K562 (cell line): ENCODE measurements around the gene SCN5A. TPM values are rescaled to one million over a fixed set of nuclear protein-coding genes. Genes with fewer than 3 reads are reported as not detected.

ENCODE experiments used
- ATAC-seq: fragments of 200-7000 bp; cut with Tn5 transposase; 3 replicates; pipeline ENCODE4 v1.9.1; 2020; ENCODE audit warnings: moderate library complexity
- BruUV-seq: library from RNA; stranded (reverse); fragments of 400-500 nt; replicated peaks from 2 replicates; lab custom pipeline; 2021; lab: Mats Ljungman, UMichigan
- CTCF ChIA-PET: fragments of 300-600 bp; formaldehyde crosslinking; extraction: SDS; loops from one replicate; lab custom pipeline; 2021; ENCODE audit warnings: low intra/inter-chr PET ratio; lab: Yijun Ruan, JAX
- POLR2A ChIA-PET: fragments of 300-600, 350-650 bp; sonication (Branson Sonifier 250); formaldehyde crosslinking; extraction: SDS; loops from one replicate; lab custom pipeline; 2021; ENCODE audit warnings: antibody characterized with exemption, inconsistent platforms; lab: Yijun Ruan, JAX
- DNase-seq, 4 experiments: peaks; one replicate each; pipeline versions ENCODE4 v3.0.0 to v3.0.0-alpha.2; 2011 to 2018; ENCODE audit warnings: low spot score in 3 of 4, mixed read lengths in 3 of 4; ENCODE audit errors: extremely low read depth in 1 of 4
- FAIRE-seq: peaks from 2 replicates; lab custom pipeline; 2011; peaks lifted over from hg19 to GRCh38; lab: Jason Lieb, UNC
- H2AFZ ChIP-seq: 2 replicates; pipeline ENCODE4 v1.6.0; 2011; ENCODE audit warnings: low read depth, low read length, control low read depth, inconsistent platforms
- H3K27ac ChIP-seq: fragments of 200-600 bp; 3 replicates; pipeline ENCODE4 v1.8.0; 2011; ENCODE audit warnings: low read depth, mild to moderate bottlenecking, control low read depth, inconsistent platforms, low read length, moderate library complexity, mixed read lengths; ENCODE audit errors: extremely low read depth
- H3K27me3 ChIP-seq, 2 experiments: fragments of 300-600 bp in 1 of 2; 2 replicates in 1 of 2; 3 replicates in 1 of 2; pipeline versions ENCODE4 v1.6.0 to v1.8.0; 2011; ENCODE audit warnings: inconsistent platforms in 2 of 2, low read length in 2 of 2, mild to moderate bottlenecking in 1 of 2, mixed read lengths in 1 of 2, moderate library complexity in 1 of 2; ENCODE audit not compliant: control insufficient read depth in 2 of 2, insufficient read depth in 2 of 2
- H3K36me3 ChIP-seq: fragments of 300-600 bp; 3 replicates; pipeline ENCODE4 v1.8.0; 2011; ENCODE audit warnings: mild to moderate bottlenecking, low read length, inconsistent platforms; ENCODE audit not compliant: control insufficient read depth, insufficient read depth
- H3K4me1 ChIP-seq, 2 experiments: fragments of 200-600 bp in 1 of 2; replicated peaks in 1 of 2; 2 replicates in 1 of 2; 3 replicates in 1 of 2; pipeline versions ENCODE4 v1.5.1 to v1.8.0; 2011; ENCODE audit warnings: inconsistent platforms in 2 of 2, low read length in 2 of 2, mild to moderate bottlenecking in 1 of 2, mixed read lengths in 1 of 2, moderate library complexity in 1 of 2; ENCODE audit not compliant: control insufficient read depth in 2 of 2, insufficient read depth in 2 of 2
- H3K4me2 ChIP-seq: 2 replicates; pipeline ENCODE4 v1.6.1; 2011; ENCODE audit warnings: low read length, control low read depth, inconsistent platforms, mixed read lengths; ENCODE audit not compliant: insufficient read depth
- H3K4me3 ChIP-seq: fragments of 200-600 bp; sonication (generic), shearing (Covaris generic); 2 replicates; pipeline ENCODE4 v1.5.1; 2016; ENCODE audit warnings: control low read depth, inconsistent platforms
- H3K79me2 ChIP-seq: fragments of 200-600 bp; 3 replicates; pipeline ENCODE4 v1.8.0; 2011; ENCODE audit warnings: low read length, inconsistent platforms; ENCODE audit not compliant: control insufficient read depth, insufficient read depth
- H3K9ac ChIP-seq, 2 experiments: 2 replicates each; pipeline versions ENCODE4 v1.6.0 to v1.6.1; 2011; ENCODE audit warnings: low read depth in 2 of 2, low read length in 2 of 2, control low read depth in 1 of 2, inconsistent platforms in 1 of 2, mild to moderate bottlenecking in 1 of 2, mixed read lengths in 1 of 2; ENCODE audit not compliant: insufficient read depth in 1 of 2
- H3K9me1 ChIP-seq: one replicate; pipeline ENCODE4 v1.6.0; 2011; ENCODE audit warnings: inconsistent platforms, mild to moderate bottlenecking, low read length, moderate library complexity; ENCODE audit not compliant: control insufficient read depth, insufficient read depth
- H3K9me3 ChIP-seq: replicated peaks from 2 replicates; pipeline ENCODE4 v1.5.1; 2011; ENCODE audit warnings: low read depth, low read length, inconsistent platforms; ENCODE audit not compliant: control insufficient read depth, insufficient read depth
- H4K20me1 ChIP-seq: replicated peaks from 2 replicates; pipeline ENCODE4 v1.6.1; 2011; ENCODE audit warnings: low read length, inconsistent platforms, mixed read lengths; ENCODE audit not compliant: control insufficient read depth, insufficient read depth
- ADNP ChIP-seq: fragments of 200-800 bp; sonication (Bioruptor generic); IDR thresholded peaks from 2 replicates; pipeline ENCODE4 v1.6.1; 2016; ENCODE audit warnings: missing genetic modification characterization, missing compliant biosample characterization
- BRD9 ChIP-seq: fragments of 450-650 bp; IDR thresholded peaks from 2 replicates; pipeline ENCODE4 v1.6.1; 2018; ENCODE audit warnings: low read depth; ENCODE audit not compliant: partially characterized antibody
- EP300 ChIP-seq: IDR thresholded peaks from 2 replicates; pipeline ENCODE4 v1.6.1; 2012; ENCODE audit warnings: low read length, improper control_type of control experiment
- HSF4 ChIP-seq: fragments of 250-450 bp; sonication (Bioruptor Pico); IDR thresholded peaks from 2 replicates; pipeline ENCODE4 v2.1.2; 2022; ENCODE audit warnings: mild to moderate bottlenecking, moderate library complexity, borderline replicate concordance
- KAT7 ChIP-seq: sonication (generic); formaldehyde crosslinking; IDR thresholded peaks from 2 replicates; pipeline ENCODE4 v1.8.0; 2022; ENCODE audit warnings: missing genetic modification reagents, mild to moderate bottlenecking, borderline replicate concordance
- KHSRP ChIP-seq: fragments of 450-650 bp; IDR thresholded peaks from 2 replicates; pipeline ENCODE4 v1.6.1; 2017
- LARP7 ChIP-seq: fragments of 450-650 bp; IDR thresholded peaks from 2 replicates; pipeline ENCODE4 v1.6.1; 2016
- SRSF9 ChIP-seq: fragments of 200-400 bp; formaldehyde crosslinking; IDR thresholded peaks from 2 replicates; pipeline ENCODE4 v1.6.1; 2017; ENCODE audit warnings: low read depth, low read length, borderline replicate concordance
- SUPT5H ChIP-seq: fragments of 450-650 bp; IDR thresholded peaks from 2 replicates; pipeline ENCODE4 v1.6.1; 2016
- TRIM28 ChIP-seq: fragments of 450-650 bp; IDR thresholded peaks from 2 replicates; pipeline ENCODE4 v1.6.1; 2017
- YY1 ChIP-seq, 3 experiments: IDR thresholded peaks; 2 replicates each; pipeline ENCODE4 v1.6.1; 2011; ENCODE audit warnings: low read length in 2 of 3, mild to moderate bottlenecking in 2 of 3, moderate library complexity in 2 of 3, borderline replicate concordance in 1 of 3, control low read depth in 1 of 3, low read depth in 1 of 3; ENCODE audit not compliant: insufficient read depth in 3 of 3, insufficient replicate concordance in 2 of 3, control insufficient read depth in 1 of 3, insufficient read length in 1 of 3; ENCODE audit errors: extremely low read depth in 1 of 3
- ZNF146 ChIP-seq: IDR thresholded peaks from one replicate; pipeline ENCODE4 v1.6.1; 2018; ENCODE audit warnings: missing compliant biosample characterization; ENCODE audit not compliant: unreplicated experiment
- WGBS: fragments of 100-300 bp; shearing (Covaris generic); methylation state at CpG from one replicate; pipeline ENCODE4 v1.1.6; 2016; ENCODE audit warnings: low coverage, mixed read lengths; ENCODE audit not compliant: insufficient coverage; ENCODE audit errors: missing lambda C conversion rate; 5-methylcytosine and 5-hydroxymethylcytosine counted together
- in situ Hi-C: fragments of 300-500 bp; cut with MboI; formaldehyde crosslinking; loops from 4 replicates; pipeline ENCODE4 v1.15.0; 2018; ENCODE audit warnings: inconsistent platforms, mixed read lengths
- intact Hi-C: fragments of 100-400 bp; cut with micrococcal nuclease; formaldehyde crosslinking; loops from 2 replicates; pipeline ENCODE4 v1.14.2; 2022
- polyA plus RNA-seq, 8 experiments: library from polyadenylated mRNA; depleted of rRNA in 4 of 8; stranded (reverse) in 5 of 8; unstranded in 3 of 8; fragments of >200 nt; fragmentation: Nextera tagmentation in 2 of 8; fragmentation: Illumina TruSeq in 1 of 8; extraction: Ambion mirVana in 2 of 8; extraction: Trizol in 1 of 8; gene quantifications; 2 replicates each; pipeline versions ENCODE4 v1.2.1 to v1.2.3, GENCODE V29; 2011 to 2014; ENCODE audit warnings: inconsistent platforms in 1 of 8, missing spikeins in 1 of 8
- total RNA-seq, 7 experiments: library from RNA; depleted of rRNA in 6 of 7; stranded (reverse); fragments of >200 nt in 6 of 7; fragmentation: Illumina TruSeq in 2 of 7; extraction: Trizol in 2 of 7; gene quantifications; 2 replicates each; pipeline versions ENCODE4 v1.2.1 to v1.2.3, GENCODE V29; 2011 to 2021; ENCODE audit warnings: low replicate concordance in 1 of 7
- TF ChIP-seq, protein P1 (sequence below): fragments of 450-650 bp; IDR thresholded peaks from one replicate; pipeline ENCODE4 v1.6.1; 2018; ENCODE audit warnings: mild to moderate bottlenecking, moderate library complexity; ENCODE audit not compliant: partially characterized antibody

Gene SCN5A
- total and polyA plus RNA-seq, 9 of the 15 experiments (the other 6 are each of a cell fraction or from before 2014, with no cell fraction given): 0.07 to 1.4 (median 0.21) TPM; not detected in 2

DNA sequence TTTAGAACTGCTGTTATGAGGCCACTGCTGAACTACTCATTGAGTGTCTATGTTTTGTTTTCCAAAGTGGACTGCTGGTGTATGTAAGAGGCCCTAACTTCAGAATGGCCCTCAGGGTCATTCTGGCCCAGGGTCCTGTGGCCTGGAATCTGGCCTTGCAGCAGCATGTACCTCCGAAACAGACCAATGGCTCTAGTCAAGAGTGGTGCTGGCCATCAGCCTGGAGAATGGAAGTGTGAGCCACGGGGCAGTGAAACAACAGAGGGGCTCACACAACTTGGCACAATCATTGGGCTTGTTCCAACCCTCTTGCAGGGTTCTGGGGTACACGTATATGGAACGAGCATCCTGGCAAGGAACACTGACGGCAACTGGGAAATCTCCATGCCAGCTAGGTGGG, 40.5 kb downstream of the SCN5A start:
- no peak for FAIRE-seq
- DNase-seq: no peak
- no peak overlapping the region for H2AFZ ChIP-seq
- H4K20me1 ChIP-seq: no peaks in the 10 kb centered on the region; the same call in none of the 2 replicates
- H3K4me1 ChIP-seq: no peaks in the 10 kb centered on the region
- ChIA-PET POLR2A (no interaction called here), CTCF (no interaction called here)
- H3K4me3 ChIP-seq: no peak overlapping the region
- no peaks in the 10 kb centered on the region for H3K79me2 ChIP-seq
- H3K27me3 ChIP-seq: peaks cover 36 to 98% of the 10 kb centered on the region in 2 experiments
- BruUV-seq: no TSS peak
- H3K4me2 ChIP-seq: no peak overlapping the region
- H3K27ac ChIP-seq: no peak overlapping the region
- H3K36me3 ChIP-seq: no peaks in the 10 kb centered on the region
- WGBS: 1% methylated on average over 5 of the region's 5 CpGs
- H3K9ac ChIP-seq: no peak overlapping the region
- no peaks in the 10 kb centered on the region for H3K9me3 ChIP-seq
- TF ChIP-seq KHSRP (no peak), BRD9 (no peak), LARP7 (no peak), HSF4 (no peak)
- peaks cover 4% of the 10 kb centered on the region for H3K9me1 ChIP-seq
- in situ Hi-C loops (no loop called here), intact Hi-C loops (no loop called here)
- ATAC-seq: no peak

DNA sequence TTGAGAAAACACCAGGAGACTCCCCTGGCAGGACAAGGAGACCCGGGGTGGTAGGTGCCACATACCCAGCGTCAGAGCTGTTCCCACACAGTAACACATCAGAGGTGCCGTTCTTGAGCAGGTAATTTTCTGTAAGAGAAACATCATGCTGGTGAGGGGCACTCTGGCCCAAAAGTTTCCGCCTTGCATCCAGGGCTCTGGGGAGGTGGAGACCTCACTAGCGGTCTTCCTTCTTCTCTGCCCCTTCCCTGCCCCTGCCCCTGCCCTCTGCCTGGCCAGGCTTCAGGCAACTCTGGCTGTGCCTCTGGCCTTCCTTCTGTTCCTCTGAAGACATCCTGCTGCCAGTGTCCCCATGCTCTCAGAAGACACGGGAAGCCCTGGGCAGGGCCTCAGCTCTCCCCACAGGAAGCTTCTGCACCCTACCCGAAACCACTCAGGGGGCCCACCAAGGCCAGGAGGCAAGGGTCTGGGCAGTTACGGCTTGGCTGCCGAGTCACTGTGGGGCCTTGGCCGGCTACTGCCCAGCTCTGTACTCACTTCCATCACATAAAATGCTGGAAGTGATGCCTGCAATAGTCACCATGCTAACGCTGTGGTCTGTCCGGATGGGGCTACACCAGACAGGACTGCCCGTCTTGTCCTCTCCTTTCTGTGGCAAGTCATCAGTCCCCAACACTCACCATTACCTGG, 41.3 kb downstream of the SCN5A start:
- H3K79me2 ChIP-seq: no peaks in the 10 kb centered on the region
- no peak overlapping the region for H3K27ac ChIP-seq
- no peak for ATAC-seq
- no peaks in the 10 kb centered on the region for H3K9me3 ChIP-seq
- H3K4me2 ChIP-seq: no peak overlapping the region
- H3K27me3 ChIP-seq: peaks cover 31 to 98% of the 10 kb centered on the region in 2 experiments
- in situ Hi-C loops: no loop called here
- TF ChIP-seq KHSRP (no peak), SUPT5H (no peak), KAT7 (CRISPR knock-in tag) (no peak), ADNP (tag) (no peak), ZNF146 (CRISPR knock-in tag) (no peak), YY1 (IDR thresholded peaks at IDR 0.05; ENCODE audit: borderline replicate concordance in 1 of 3, control insufficient read depth in 1 of 3, extremely low read depth in 1 of 3, insufficient read depth in 3 of 3, insufficient read length in 1 of 3, insufficient replicate concordance in 2 of 3, low read depth in 1 of 3, low read length in 2 of 3) (no peak), TRIM28 (no peak), SRSF9 (no peak), EP300 (no peak)
- TF ChIP-seq, protein P1, sequence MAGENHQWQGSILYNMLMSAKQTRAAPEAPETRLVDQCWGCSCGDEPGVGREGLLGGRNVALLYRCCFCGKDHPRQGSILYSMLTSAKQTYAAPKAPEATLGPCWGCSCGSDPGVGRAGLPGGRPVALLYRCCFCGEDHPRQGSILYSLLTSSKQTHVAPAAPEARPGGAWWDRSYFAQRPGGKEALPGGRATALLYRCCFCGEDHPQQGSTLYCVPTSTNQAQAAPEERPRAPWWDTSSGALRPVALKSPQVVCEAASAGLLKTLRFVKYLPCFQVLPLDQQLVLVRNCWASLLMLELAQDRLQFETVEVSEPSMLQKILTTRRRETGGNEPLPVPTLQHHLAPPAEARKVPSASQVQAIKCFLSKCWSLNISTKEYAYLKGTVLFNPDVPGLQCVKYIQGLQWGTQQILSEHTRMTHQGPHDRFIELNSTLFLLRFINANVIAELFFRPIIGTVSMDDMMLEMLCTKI: no peak
- TF ChIP-seq, all 486 proteins: peak for 0
- no peak overlapping the region for H3K9ac ChIP-seq
- POLR2A ChIA-PET: interaction anchor here (0.7 kb wide), 1 partner anchor 8 kb away, joined by 3 read pairs; no protein-coding TSS in a partner anchor
- no peaks in the 10 kb centered on the region for H3K4me1 ChIP-seq
- FAIRE-seq: no peak
- H3K9me1 ChIP-seq: peaks cover 4% of the 10 kb centered on the region
- no peaks in the 10 kb centered on the region for H3K36me3 ChIP-seq
- H2AFZ ChIP-seq: no peak overlapping the region
- BruUV-seq: no TSS peak
- no peak overlapping the region for H3K4me3 ChIP-seq
- CTCF ChIA-PET: no interaction called here
- under 1% methylated on average over 13 of the region's 13 CpGs for WGBS
- DNase-seq: no peak
- no peaks in the 10 kb centered on the region; the same call in none of the 2 replicates for H4K20me1 ChIP-seq
- intact Hi-C loops: no loop called here
